Measurements from ENCODE around the gene CRPPA.
"Not testable (repeated sequence)": the region's sequence is repeated elsewhere in the genome, so short reads cannot be mapped to it uniquely, and the experiment has no call there.

GRCh38 chr7:16383103-16383502, 38.2 kb downstream of the CRPPA start:
- TF ChIP-seq, protein P1, sequence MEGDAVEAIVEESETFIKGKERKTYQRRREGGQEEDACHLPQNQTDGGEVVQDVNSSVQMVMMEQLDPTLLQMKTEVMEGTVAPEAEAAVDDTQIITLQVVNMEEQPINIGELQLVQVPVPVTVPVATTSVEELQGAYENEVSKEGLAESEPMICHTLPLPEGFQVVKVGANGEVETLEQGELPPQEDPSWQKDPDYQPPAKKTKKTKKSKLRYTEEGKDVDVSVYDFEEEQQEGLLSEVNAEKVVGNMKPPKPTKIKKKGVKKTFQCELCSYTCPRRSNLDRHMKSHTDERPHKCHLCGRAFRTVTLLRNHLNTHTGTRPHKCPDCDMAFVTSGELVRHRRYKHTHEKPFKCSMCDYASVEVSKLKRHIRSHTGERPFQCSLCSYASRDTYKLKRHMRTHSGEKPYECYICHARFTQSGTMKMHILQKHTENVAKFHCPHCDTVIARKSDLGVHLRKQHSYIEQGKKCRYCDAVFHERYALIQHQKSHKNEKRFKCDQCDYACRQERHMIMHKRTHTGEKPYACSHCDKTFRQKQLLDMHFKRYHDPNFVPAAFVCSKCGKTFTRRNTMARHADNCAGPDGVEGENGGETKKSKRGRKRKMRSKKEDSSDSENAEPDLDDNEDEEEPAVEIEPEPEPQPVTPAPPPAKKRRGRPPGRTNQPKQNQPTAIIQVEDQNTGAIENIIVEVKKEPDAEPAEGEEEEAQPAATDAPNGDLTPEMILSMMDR (IDR thresholded peaks at IDR 0.05): not testable (repeated sequence)
- TF ChIP-seq EP300 (IDR thresholded peaks at IDR 0.05): not testable (repeated sequence)

Data from sigmoid colon (tissue), 4 donors.